HG03103 (cell line): ENCODE data around the gene BEND6.
"Not testable (repeated sequence)": the region's sequence is repeated elsewhere in the genome, so short reads cannot be mapped to it uniquely, and the experiment has no call there.

Experiments
- ATAC-seq: cut with Tn5 transposase; IDR thresholded peaks from one replicate; pipeline ENCODE4 v1.9.1; 2021; ENCODE audit warnings: low read depth; ENCODE audit not compliant: unreplicated experiment

BEND6 gene

DNA sequence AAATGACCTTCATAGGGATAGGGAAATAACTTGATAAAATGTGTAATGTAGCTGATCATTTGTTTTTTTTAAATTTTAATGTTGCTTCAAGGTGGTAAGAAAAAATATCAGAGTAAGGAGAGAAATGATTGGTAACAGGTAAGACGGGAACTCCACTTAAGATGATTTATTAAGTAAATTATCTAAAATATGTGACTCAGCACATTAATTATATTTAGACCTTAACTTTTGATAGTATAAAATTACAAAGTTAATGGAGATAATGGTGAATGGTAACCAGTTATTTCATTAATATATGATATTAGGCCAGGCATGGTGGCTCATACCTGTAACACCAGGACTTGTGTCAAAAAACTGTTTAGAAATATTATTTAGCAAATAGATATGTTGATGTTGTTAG, 10.2 kb downstream of the BEND6 start:
- ATAC-seq = no peak

DNA sequence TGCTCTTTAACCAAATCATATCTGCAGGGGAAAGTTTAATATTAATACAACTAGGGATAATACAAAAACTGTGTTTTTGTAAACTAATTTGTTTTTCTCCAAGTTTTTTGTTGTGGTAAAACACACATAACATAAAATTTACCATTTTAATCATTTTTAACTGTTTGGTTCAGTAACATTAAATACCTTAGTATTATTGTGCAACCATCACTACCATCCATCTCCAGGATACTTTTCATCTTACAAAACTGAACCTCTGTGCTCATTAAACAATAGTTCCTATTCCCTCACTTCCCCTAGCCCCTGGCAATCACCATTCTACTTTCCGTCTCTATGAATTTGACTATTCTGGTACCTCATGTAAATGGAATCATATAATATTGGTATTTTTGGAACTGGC, 15.9 kb downstream of the BEND6 start:
- no peak for ATAC-seq

DNA sequence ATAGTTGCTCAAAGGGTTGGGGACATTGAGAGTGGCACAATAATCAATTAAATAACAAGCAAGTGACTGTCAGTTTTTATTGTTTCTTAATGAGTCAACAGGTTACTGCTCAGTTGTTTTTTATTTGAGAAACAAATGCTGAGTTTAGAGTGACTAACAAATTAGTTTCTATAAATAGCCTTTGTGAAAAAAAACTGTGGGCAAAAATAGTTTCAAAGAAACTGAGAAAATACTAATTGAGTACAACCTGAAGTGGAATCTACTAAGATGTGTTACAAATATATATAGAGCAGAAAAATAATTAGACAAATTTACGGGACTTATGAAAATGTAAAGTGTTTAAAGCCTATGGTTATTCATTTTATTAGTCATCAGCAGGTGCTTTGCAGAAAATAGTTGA, 22.3 kb downstream of the BEND6 start:
- no peak for ATAC-seq

DNA sequence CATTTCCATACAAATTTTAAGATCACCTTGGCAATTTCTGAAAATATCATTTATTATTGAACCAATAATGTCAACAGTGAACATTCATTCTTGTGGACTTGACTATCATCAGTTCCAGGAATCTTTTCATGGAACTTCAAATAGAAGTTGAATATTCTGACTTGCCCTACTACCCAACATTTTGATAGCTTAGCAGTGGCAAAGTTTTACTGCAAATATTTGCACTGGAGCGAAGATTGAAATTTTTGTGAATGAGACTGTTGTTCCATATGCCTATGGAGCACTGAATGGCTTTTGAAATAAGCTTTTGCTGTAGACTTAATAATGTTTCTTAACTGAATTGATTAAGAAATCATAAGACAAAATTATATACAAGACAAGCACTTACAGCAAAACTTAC, 23.6 kb downstream of the BEND6 start:
- no peak for ATAC-seq

DNA sequence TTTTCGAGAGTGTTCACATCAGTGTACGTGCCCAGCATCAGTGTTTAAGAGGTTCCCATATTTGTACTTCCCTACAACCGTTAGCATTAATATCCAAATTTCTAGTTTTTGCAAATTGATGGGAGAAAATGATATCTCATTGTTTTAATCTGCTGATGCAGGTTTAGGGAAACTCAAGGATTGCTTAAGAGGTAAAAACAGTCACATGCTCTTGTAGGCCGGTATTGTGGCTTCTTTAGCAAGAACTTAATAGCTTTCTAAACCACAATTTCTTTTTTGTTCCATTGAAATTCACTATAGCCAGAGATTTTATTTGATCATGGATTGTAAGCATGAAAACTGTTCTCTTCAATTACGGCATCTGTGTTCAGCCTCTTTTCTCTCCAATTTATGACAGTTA, 29.5 kb downstream of the BEND6 start:
- no peak for ATAC-seq

DNA sequence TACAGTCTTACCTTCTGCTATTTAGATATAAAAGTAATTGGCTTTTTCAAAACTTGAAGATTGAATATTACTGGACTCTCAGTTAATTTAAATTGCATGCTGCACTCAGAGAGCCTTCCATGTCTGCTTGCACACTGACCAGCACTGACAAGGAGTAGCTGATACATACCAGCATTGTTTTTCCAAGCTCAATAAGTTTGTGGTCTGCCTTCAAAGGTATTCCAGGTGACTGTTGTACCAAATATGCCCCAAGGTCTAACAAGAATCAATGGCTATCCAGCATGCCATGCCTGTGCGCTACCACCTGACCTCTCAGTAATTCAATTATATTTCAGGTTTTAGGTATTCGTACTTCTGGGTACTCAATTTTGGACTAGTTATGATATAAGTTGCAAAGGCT, 30.0 kb downstream of the BEND6 start:
- no peak for ATAC-seq

DNA sequence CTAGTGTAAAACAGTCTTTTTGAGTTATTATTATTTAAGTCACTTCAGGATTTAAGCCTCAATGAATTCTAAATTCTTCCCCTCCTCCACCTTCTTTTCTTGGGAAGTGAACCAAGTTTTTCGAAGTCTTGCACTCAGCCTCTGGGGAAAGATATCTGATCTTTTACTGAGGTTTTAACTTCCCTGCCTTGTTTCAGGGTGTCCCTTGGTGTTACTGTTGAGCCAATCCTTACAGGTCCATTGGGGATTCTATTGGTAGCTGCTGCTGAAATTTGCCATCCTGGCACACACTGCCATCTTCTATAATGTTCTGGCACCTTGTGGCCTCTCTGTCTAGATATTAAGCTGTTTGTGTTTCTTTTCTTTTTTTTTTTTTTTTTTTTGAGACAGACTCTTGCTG, 31.7 kb downstream of the BEND6 start:
- no peak for ATAC-seq

DNA sequence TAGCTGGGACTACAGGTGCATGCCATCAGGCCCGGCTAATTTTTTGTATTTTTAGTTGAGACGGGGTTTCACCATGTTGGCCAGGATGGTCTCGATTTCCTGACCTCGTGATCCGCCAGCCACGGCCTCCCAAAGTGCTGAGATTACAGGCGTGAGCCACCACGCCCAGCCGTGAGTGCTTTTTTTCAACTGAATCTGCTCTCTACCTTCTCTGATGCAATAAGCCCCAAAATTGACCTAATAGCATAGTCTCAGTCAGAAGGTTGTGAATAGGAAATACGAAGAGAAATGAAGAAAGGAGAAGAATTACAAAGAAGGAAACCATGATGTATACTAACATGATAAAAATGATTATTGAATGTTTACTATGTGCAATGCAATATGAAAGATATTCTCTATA, 33.2 kb downstream of the BEND6 start:
- ATAC-seq = no peak

DNA sequence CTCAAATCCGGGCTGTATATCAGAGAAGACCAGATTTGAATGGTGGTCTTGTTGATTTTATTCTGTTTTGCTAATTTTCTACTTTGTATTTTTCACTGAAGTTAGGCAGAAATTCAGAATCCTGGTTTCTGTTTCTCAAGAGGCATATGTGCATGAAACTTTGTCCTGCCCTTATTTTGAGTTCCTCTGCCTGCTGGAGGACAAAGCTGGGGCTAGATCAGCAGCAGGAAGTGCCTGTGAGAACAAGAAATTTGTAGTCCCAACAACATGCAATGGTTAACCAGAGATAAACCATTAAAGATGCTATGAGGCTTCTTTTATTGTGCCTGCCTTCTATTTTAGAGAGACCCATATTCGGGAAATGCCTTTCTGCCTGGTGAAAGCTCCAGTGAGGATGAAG, 37.1 kb downstream of the BEND6 start:
- no peak for ATAC-seq

DNA sequence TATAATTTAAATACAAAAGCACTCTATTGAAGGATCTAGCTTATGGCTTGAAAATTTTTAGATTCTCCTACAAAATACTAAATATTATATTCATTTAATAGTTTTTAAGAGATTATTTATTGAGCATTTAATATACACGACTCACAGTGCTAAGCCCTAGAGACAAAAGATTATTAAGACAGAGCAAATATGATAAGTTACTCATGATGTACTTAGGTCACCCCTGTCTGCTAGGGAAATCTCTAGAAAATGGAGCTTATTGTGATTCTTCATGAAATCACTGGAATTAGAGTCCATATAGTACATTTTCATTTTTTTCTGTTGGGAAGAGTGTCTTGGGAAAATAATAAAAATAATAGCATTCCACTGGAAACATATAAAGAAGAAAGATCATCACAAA, 37.8 kb downstream of the BEND6 start:
- no peak for ATAC-seq

DNA sequence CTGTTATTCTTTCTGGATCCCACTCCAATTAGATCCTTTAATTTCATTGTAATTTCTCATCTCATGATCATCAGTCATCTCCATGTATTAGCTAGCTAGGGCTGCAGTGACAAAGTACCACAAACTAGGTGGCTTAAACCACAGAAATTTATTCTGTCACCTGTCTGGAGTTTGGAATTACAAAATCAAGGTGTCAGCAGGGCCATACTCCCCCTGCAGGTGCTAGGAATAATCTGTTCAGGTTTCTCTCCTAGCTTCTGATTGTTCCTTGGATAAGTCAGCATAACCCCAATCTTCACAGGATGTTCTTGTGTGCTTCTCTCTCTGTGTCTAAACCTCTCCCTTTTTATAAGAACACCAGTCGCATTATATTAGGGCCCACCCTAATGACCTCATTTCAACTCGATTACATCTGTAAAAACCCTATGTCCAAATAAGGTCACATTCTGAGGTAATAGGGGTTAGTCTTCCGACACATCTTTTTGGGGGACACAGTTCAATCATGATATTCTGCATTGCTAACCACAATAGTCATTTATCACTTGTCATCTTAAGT, 40.5 kb downstream of the BEND6 start:
- ATAC-seq = no peak

DNA sequence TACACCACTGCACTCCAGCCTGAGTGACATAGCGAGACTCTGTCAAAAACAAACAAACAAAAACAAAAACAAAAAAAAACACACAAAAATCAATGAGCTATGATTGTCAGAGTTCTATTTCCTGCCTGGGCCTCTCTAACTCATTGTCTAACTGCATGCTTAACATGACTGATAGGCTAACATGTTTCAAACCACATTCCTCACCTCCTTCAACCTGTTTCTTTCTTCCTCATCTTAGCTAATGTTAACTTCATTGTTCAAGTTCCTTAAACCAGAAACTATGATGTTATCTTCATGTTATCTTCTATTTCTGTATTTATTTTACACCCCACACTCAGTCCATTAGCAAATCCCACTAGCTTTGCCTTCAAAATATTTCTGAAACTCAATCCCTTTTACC, 41.5 kb downstream of the BEND6 start:
- no peak for ATAC-seq

DNA sequence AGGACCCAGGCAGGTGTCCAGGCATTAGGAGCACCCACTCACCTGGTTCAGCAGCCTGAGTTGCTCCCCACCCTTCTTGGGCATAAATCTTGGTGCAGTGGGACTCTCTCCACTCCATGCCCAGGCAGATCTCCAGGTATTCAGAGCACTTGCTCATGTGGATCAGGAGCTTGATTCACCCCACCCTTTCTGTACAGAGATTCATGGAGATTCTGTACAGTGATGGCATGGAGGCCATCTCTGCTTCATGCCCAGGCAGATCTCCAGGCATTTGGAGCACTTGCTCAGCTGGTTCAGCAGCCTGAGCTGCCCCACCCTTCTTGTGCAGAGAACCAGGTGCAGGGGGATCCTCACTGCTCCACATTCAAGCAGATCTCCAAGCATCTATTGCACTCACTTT, 44.1 kb downstream of the BEND6 start:
- no peak for ATAC-seq

DNA sequence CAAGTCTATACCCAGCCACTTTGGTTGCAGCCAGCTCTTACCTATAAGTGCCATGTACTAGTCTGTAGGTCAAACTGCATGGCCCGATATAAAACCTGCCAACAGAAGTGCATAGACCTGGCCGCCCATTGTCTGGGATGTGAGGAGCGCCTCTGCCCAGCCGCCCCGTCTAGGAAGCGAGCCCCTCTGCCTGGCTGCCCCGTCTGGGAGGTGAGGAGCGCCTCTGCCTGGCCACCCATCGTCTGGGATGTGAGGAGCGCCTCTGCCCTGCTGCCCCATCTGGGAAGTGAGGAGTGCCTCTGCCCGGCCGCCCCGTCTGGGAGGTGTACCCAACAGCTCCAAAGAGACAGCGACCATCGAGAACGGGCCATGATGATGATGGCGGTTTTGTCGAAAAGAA, 44.8 kb downstream of the BEND6 start:
- not testable (repeated sequence) for ATAC-seq

DNA sequence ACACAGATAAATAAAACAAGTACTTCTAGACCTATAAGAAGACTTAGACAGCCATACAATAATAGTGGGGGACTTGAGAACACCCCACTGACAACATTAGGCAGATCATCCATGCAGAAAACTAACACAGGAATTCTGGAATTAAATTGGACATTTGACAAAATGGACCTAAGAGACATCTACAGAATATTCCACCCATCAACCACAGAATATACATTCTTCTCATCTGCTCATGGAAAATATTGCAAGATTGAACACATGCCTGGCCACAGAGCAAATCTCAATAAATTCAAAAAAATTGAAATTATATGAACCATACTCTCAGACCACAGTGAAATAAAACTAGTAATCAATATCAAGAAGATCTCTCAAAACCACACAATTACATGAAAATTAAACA, 47.3 kb downstream of the BEND6 start:
- no peak for ATAC-seq

DNA sequence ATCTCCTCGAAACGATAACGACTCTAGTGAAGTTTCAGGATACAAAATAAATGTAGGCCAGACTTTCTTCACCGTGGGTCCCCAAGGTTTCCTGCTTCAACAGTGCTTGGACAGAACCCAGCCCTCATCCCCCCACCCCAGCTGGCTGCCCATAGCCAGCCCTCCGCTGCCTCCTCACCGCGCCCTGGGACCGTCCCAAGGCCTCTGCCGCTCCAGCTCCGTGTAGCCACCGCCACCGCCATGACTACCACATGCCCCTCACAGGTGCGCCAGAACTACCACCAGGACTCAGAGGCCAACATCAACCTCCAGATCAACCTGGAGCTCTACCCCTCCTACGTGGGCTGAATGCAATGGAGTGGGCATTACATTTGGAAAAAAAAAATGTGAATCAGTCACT, 49.4 kb downstream of the BEND6 start:
- ATAC-seq = no peak

DNA sequence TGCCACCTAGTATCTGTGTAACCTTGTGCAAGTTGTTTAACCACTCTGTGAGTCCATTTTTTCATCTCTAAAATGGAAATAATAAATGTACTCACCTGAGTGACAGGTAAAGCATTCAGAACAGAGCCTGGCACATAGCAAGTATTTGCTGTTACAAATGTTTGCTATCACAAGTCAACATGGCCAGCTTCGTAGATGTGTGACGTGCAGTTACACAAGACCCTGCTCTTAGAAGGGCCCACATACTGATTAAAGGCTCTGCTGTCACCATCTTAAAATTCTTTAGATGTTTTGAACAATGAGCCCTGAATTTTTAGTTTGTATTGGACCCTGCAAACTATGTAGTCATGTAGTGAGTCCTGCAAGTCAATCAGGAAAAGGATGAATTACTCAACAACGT, 51.2 kb downstream of the BEND6 start:
- ATAC-seq = no peak

DNA sequence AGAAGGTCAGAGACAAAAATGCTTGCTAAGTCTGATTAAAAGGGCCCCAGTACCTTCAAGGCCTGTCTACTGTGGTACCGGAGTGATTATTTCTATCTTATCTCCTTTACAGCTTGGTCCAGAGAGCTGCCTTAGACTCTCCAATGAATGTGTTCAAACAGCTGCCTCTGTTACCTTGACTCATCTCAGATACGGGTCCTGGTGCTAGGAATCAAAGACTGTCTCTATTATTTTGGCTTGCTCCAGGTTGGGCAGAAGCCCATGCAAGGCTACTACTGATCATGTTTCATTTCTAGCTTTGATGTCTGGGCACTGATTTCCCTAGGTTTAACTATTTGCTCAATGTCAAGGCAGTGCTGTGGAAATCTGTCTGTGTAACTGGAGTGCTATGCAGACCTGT, 53.2 kb downstream of the BEND6 start:
- ATAC-seq = not testable (repeated sequence)

DNA sequence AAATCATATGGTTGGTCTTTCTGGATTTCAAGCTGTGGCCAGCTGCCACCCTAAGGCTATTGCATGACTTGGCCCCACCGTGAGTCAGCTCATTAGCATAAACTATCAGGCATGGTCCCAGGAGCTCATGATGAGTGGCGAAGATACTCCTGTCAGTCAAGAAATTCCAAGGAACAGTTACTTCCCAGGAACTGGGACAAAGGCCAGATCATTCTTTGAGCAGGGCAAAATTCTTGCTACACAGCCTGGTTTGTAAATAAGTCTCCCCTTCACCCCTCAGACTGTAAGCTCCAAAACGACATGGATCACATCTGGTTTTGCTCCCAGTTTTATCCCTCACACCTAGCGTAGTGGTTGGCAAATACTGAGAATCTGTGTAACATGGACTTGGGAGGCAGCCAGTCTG, 58.6 kb downstream of the BEND6 start:
- no peak for ATAC-seq

DNA sequence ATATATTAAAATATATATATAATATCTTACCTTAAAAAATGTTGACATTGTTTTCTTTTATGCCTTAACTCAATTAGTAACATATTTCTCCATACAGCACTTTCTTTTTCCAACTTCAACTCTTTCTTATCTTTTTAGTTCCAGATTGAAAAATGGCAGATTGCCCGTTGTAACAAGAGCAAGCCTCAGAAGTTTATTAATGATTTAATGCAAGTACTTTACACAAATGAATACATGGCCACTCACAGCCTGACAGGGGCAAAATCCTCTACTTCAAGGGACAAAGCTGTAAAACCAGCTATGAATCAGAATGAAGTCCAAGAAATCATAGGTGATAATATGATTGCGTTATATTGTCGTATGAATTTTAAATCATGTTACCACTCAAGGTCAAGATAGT, 62.2 kb downstream of the BEND6 start:
- ATAC-seq = no peak

DNA sequence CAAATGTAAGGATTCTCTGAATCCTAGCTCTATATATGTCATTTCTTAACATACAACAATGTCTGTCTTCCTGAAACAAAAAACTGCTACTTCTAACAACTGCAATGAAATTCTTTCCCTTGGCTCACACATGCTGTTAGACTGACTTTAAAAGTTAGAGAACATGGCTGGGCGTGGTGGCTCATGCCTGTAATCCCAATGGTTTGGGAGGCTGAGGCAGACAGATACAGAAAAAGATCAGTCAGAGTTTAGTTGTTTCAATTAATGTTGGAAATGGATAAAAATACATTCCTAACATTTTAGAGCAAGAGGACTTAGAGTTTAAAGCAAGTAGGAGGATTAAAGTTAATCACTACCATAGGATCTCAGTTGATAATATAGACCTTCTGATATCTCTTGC, 62.9 kb downstream of the BEND6 start:
- ATAC-seq = no peak

DNA sequence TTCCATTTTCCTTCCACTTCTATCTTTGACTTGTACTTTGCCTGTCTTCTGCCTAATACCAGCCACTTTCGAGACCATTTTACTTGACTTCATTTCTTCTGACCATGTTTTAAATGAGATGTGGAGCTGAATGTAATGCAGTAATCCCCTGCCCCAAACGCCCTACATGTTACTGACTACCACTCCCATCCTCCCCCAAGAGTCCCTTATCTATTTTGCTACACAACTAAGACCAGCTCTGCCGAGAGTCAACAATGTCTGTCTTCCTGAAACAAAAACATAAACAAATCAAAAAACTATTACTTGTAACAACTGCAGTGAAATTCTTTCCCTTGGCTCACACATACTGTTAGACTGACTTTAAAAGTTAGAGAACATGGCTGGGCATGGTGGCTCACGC, 64.5 kb downstream of the BEND6 start:
- no peak for ATAC-seq

DNA sequence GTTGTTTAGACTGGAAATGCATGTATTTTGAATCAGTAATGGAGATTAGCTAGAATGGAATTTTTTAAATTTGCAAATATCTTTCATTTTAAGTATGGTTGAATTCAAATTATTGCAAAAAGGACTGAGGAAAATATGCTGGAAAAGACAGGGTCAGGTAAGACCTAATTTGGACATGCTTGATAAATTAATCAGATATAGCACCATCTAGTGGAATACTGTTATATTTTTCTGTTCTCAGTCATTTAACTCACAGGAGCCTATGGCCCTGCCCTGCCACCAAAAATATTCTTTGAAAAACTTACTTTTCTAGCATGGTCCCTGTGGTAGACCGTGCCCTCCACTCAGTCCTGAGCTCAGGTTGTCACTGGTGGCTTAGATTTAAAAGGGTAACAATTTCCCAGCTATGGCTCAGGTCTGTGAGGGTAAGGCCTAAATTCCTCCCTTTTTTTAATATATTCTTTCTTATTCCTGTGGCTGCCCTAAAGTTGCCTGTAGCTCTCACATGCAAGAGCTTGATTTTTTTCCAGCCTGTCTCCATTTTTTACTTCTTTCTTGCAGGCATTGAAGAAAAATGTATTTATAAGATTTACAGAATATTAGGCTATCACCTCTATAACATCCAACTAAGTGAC, 66.3 kb downstream of the BEND6 start:
- ATAC-seq = peak; percentile 71
